Astrocyte (in vitro differentiated cells and primary cell): ENCODE results near the gene KCNMA1. TPM values are rescaled to one million over a fixed set of nuclear protein-coding genes. Genes with fewer than 3 reads are reported as not detected.

ENCODE experiments used
- DNase-seq: peaks from one replicate; pipeline ENCODE4 v3.0.0-alpha.2; 2010; ENCODE audit warnings: low read depth
- FAIRE-seq: peaks from 2 replicates; lab custom pipeline; 2011; peaks lifted over from hg19 to GRCh38; lab: Jason Lieb, UNC
- H2AFZ ChIP-seq: 2 replicates; pipeline ENCODE4 v1.6.0; 2012; ENCODE audit warnings: low read depth, low read length, inconsistent platforms
- H3K27ac ChIP-seq: 2 replicates; pipeline ENCODE4 v1.5.1; 2011; ENCODE audit warnings: low read depth, low read length, inconsistent platforms
- H3K27me3 ChIP-seq: 2 replicates; pipeline ENCODE4 v1.6.0; 2011; ENCODE audit warnings: low read length, inconsistent platforms; ENCODE audit not compliant: insufficient read depth
- H3K36me3 ChIP-seq: 2 replicates; pipeline ENCODE4 v1.5.1; 2011; ENCODE audit warnings: low read length, inconsistent platforms; ENCODE audit not compliant: insufficient read depth
- H3K4me1 ChIP-seq: 2 replicates; pipeline ENCODE4 v1.5.1; 2011; ENCODE audit warnings: low read length, inconsistent platforms; ENCODE audit not compliant: insufficient read depth
- H3K4me2 ChIP-seq: 2 replicates; pipeline ENCODE4 v1.6.0; 2012; ENCODE audit warnings: low read length, inconsistent platforms
- H3K4me3 ChIP-seq: 2 replicates; pipeline ENCODE4 v1.5.1; 2011; ENCODE audit warnings: low read depth, mild to moderate bottlenecking, low read length, inconsistent platforms; ENCODE audit not compliant: insufficient read depth
- H3K79me2 ChIP-seq: 2 replicates; pipeline ENCODE4 v1.6.0; 2012; ENCODE audit warnings: mild to moderate bottlenecking, low read length, inconsistent platforms; ENCODE audit not compliant: insufficient read depth
- H3K9ac ChIP-seq: 2 replicates; pipeline ENCODE4 v1.6.0; 2012; ENCODE audit warnings: mild to moderate bottlenecking, low read length, inconsistent platforms
- H3K9me3 ChIP-seq: 2 replicates; pipeline ENCODE4 v1.5.1; 2012; ENCODE audit warnings: low read depth, mild to moderate bottlenecking, low read length, inconsistent platforms; ENCODE audit not compliant: insufficient read depth
- H4K20me1 ChIP-seq: 2 replicates; pipeline ENCODE4 v1.6.0; 2012; ENCODE audit warnings: low read length, inconsistent platforms; ENCODE audit not compliant: insufficient read depth
- H3K27ac Mint-ChIP-seq: one replicate; pipeline ENCODE4 v1.8.0; 2021; ENCODE audit warnings: mild to moderate bottlenecking, mixed read lengths; ENCODE audit not compliant: unreplicated experiment
- H3K27me3 Mint-ChIP-seq: one replicate; pipeline ENCODE4 v1.8.0; 2021; ENCODE audit warnings: low read depth, mixed read lengths; ENCODE audit not compliant: unreplicated experiment
- H3K36me3 Mint-ChIP-seq: one replicate; pipeline ENCODE4 v1.8.0; 2021; ENCODE audit warnings: low read depth, mixed read lengths; ENCODE audit not compliant: unreplicated experiment
- H3K4me1 Mint-ChIP-seq: one replicate; pipeline ENCODE4 v1.8.0; 2021; ENCODE audit warnings: low read depth, mixed read lengths; ENCODE audit not compliant: unreplicated experiment
- H3K4me3 Mint-ChIP-seq: one replicate; pipeline ENCODE4 v1.8.0; 2021; ENCODE audit warnings: mild to moderate bottlenecking, moderate library complexity, mixed read lengths; ENCODE audit not compliant: unreplicated experiment
- H3K9me3 Mint-ChIP-seq: one replicate; pipeline ENCODE4 v1.8.0; 2021; ENCODE audit warnings: mild to moderate bottlenecking, mixed read lengths; ENCODE audit not compliant: unreplicated experiment
- CTCF ChIP-seq: IDR thresholded peaks from 2 replicates; pipeline ENCODE4 v1.5.1; 2011; ENCODE audit warnings: low read depth, mild to moderate bottlenecking, inconsistent platforms, low read length, moderate library complexity; ENCODE audit not compliant: insufficient read depth
- EZH2 ChIP-seq: IDR thresholded peaks from 2 replicates; pipeline ENCODE4 v1.6.1; 2012; ENCODE audit warnings: mild to moderate bottlenecking, low read length, inconsistent platforms; ENCODE audit not compliant: insufficient read depth
- total RNA-seq: library from RNA; stranded (reverse); gene quantifications from 2 replicates; pipeline ENCODE4 v1.2.1, GENCODE V29; 2021

The KCNMA1 gene
- total RNA-seq, 1 donor from 2014 or later = 45.8 TPM

DNA sequence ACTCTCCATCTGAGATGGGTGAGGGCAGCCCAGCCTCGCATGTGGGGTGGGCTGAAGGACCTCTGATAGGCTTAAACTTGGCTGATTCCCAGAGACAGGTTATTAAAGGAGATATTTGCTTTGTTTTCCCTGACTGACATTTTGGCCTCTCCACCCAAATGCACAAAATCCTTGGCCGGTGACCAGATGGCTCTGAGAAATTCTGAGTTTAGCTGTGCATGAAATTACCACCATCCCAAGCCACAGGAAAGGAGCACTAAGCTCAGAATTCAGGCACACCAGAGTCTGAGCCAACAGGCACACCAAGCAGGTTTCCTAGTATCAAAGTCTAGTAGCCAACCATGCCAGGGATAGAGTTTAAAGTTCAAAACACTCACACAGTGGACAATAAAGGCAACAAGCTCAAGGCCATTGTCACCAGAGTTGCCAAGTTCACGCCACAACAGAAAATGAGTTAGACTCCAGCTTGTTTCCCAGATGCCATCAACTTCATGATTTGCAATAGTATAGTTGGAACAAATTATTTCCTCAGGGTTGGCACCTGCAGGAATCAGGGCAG, 387.6 kb downstream of the KCNMA1 start:
- Histone ChIP-seq H3K36me3 (no peaks in the 10 kb centered on the region), H3K9ac (no peak overlapping the region), H3K27me3 (no peaks in the 10 kb centered on the region), H3K79me2 (no peaks in the 10 kb centered on the region), H4K20me1 (no peaks in the 10 kb centered on the region), H3K4me2 (no peak overlapping the region), H3K4me1 (peaks cover 13% of the 10 kb centered on the region), H2AFZ (no peak overlapping the region), H3K9me3 (no peaks in the 10 kb centered on the region), H3K4me3 (no peak overlapping the region), H3K27ac (no peak overlapping the region)
- Mint-ChIP-seq H3K27ac (no peak overlapping the region), H3K36me3 (no peaks in the 10 kb centered on the region), H3K27me3 (no peaks in the 10 kb centered on the region), H3K4me3 (no peak overlapping the region), H3K4me1 (peaks cover 46% of the 10 kb centered on the region), H3K9me3 (no peaks in the 10 kb centered on the region)
- TF ChIP-seq CTCF (no peak), EZH2 (no peak)
- DNase-seq = no peak
- no peak for FAIRE-seq

DNA sequence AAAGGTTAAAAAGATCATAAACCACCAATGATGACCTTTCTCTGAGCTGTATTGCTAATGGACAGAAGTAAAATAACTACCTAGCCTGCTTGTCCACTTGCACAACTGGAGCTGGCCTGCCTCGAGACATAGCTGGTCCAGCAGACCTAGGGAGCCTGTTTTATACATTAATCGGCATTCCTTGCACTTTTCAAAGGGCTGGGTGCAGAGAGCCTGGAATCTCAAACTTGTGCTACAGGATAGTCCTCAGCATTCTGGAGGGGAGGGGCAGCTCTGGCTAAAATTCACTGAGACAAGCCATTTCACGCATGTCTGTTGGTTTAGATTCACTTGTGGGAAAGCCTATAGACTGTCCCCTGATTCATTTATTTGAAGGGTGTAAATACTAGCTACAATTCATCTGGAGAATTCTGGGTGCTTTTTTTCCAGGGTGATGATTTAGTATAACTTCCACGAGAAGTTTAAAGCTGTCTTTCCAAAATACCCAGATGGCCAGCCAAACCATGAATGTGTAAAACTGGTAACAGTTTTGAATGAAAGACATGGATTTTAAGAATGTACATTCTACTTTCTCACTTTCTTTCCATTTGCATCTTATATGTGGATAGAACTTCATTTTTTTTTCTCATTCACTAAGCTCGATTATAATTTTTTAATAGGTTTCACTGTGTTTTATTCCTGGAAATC, 389.4 kb downstream of the KCNMA1 start:
- H3K9me3 ChIP-seq = no peaks in the 10 kb centered on the region
- H3K4me2 ChIP-seq = no peak overlapping the region
- Mint-ChIP-seq H3K9me3 (no peaks in the 10 kb centered on the region), H3K4me1 (peaks cover 54% of the 10 kb centered on the region), H3K36me3 (no peaks in the 10 kb centered on the region), H3K4me3 (no peak overlapping the region), H3K27me3 (no peaks in the 10 kb centered on the region), H3K27ac (no peak overlapping the region)
- H3K27me3 ChIP-seq = no peaks in the 10 kb centered on the region
- H3K9ac ChIP-seq = no peak overlapping the region
- H4K20me1 ChIP-seq = no peaks in the 10 kb centered on the region
- no peaks in the 10 kb centered on the region for H3K79me2 ChIP-seq
- H3K27ac ChIP-seq = no peak overlapping the region
- TF ChIP-seq CTCF (no peak), EZH2 (no peak)
- no peak for DNase-seq
- peaks cover 9% of the 10 kb centered on the region for H3K4me1 ChIP-seq
- no peak for FAIRE-seq
- H3K4me3 ChIP-seq = no peak overlapping the region
- H3K36me3 ChIP-seq = no peaks in the 10 kb centered on the region
- no peak overlapping the region for H2AFZ ChIP-seq
